Measurements from ENCODE around the gene PRKCZ. TPM values are rescaled to one million over a fixed set of nuclear protein-coding genes. Genes with fewer than 3 reads are reported as not detected.

PRKCZ gene
- total RNA-seq, 1 experiment from 2014 or later: 1.9 TPM

DNA sequence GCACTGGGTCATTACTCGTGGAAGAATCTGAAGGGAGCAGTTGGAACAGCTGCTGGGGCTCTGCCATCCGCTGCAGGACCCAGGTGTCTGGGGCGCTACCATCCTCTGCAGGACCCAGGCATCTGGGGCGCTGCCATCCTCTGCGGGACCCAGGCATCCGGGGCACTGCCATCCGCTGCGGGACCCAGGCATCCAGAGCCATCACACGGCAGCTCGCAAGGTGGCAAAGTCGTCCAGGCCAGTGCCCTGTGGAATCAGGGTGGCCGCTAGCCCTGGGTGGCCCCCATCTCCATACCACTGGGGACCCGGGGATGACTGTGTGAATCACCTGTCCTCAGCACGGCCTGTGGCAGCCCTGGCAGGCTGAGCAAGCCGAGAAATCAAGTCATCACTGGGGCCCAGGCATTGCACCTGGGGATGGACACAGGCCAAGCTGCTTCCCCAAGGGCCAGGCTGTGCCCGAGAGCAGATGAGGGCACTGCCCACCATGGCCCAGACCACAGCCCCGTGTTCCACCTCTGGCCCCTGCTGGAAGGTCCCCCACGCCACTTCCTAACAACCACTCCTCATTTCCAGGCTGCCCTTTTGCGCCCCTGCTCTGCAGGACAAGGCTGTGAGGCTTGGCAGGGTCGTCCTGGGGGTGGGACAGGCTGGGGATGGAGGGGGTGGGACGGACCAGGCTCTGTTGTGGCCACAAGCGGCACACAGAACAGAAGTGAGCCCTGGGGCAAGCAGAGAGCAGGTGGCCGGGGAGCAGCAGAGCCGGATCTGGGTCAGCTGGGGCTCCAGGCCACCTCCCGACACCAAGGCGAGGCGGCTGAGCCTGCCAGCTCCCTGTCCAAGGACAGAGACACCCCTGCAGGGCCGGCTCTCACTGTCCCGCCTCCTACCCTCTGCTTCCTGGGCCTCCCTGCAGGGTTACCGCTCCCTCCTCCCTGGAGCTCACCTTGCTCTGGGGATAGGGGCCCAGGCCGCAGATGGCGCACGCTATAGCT lies 18.4 kb upstream of the PRKCZ start:
- DNase-seq (ENCODE audit: low spot score): no peak
- H3K27ac ChIP-seq (ENCODE audit: low read depth, low read length, poor library complexity, severe bottlenecking): no peak overlapping the region
- TF ChIP-seq, protein P1, sequence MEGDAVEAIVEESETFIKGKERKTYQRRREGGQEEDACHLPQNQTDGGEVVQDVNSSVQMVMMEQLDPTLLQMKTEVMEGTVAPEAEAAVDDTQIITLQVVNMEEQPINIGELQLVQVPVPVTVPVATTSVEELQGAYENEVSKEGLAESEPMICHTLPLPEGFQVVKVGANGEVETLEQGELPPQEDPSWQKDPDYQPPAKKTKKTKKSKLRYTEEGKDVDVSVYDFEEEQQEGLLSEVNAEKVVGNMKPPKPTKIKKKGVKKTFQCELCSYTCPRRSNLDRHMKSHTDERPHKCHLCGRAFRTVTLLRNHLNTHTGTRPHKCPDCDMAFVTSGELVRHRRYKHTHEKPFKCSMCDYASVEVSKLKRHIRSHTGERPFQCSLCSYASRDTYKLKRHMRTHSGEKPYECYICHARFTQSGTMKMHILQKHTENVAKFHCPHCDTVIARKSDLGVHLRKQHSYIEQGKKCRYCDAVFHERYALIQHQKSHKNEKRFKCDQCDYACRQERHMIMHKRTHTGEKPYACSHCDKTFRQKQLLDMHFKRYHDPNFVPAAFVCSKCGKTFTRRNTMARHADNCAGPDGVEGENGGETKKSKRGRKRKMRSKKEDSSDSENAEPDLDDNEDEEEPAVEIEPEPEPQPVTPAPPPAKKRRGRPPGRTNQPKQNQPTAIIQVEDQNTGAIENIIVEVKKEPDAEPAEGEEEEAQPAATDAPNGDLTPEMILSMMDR (conservative IDR thresholded peaks at IDR 0.05; ENCODE audit: low read depth, low read length): no peak
- no peak for TF ChIP-seq EZH2 (IDR thresholded peaks at IDR 0.05; ENCODE audit: borderline replicate concordance, low read depth, low read length, poor library complexity, severe bottlenecking)
- H3K36me3 ChIP-seq (ENCODE audit: insufficient read depth, low read length, poor library complexity, severe bottlenecking): no peaks in the 10 kb centered on the region
- H3K27me3 ChIP-seq (replicated peaks; ENCODE audit: insufficient read depth, low read depth, low read length, poor library complexity): no peaks in the 10 kb centered on the region
- no peak overlapping the region for H3K4me3 ChIP-seq (ENCODE audit: low read depth, low read length, poor library complexity, severe bottlenecking)
- no TSS peak for BruUV-seq (replicated peaks)
- H3K4me1 ChIP-seq (ENCODE audit: insufficient read depth, low read length, poor library complexity, severe bottlenecking): no peaks in the 10 kb centered on the region
- intact Hi-C loops (cut with micrococcal nuclease; ENCODE audit: unreplicated experiment): no loop called here
- ChIA-PET POLR2A (ENCODE audit: low non-redundant PET) (no interaction called here), CTCF (no interaction called here)
- H3K9me3 ChIP-seq (ENCODE audit: low read depth, low read length, poor library complexity, severe bottlenecking): no peaks in the 10 kb centered on the region

DNA sequence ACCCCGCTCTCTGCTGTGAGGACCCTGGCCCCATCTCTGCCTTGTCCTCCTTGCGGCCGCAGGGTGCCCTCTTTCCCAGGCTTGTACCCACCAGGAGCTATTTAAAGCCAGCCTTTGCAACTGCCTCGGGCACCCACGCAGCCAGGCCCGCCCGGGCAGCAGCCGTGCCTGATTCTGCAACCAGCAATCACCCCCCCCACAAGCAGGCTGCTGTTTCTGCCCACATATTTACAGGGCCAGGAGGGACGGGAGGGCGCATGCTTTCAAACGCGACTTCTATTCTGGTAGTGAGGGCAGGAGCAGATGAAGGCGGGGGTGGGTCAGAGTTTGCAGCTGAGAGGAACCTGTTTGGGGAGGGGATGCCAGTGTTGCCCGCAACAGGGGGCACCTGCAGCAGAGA lies 17.5 kb upstream of the PRKCZ start:
- Histone ChIP-seq H3K4me3 (ENCODE audit: low read depth, low read length, poor library complexity, severe bottlenecking) (no peak overlapping the region), H3K4me1 (ENCODE audit: insufficient read depth, low read length, poor library complexity, severe bottlenecking) (no peaks in the 10 kb centered on the region), H3K36me3 (ENCODE audit: insufficient read depth, low read length, poor library complexity, severe bottlenecking) (no peaks in the 10 kb centered on the region), H3K27me3 (replicated peaks; ENCODE audit: insufficient read depth, low read depth, low read length, poor library complexity) (no peaks in the 10 kb centered on the region), H3K9me3 (ENCODE audit: low read depth, low read length, poor library complexity, severe bottlenecking) (no peaks in the 10 kb centered on the region), H3K27ac (ENCODE audit: low read depth, low read length, poor library complexity, severe bottlenecking) (no peak overlapping the region)
- CTCF ChIA-PET: no interaction called here
- POLR2A ChIA-PET (ENCODE audit: low non-redundant PET): no interaction called here
- no peak for DNase-seq (ENCODE audit: low spot score)
- TF ChIP-seq, protein P1 (conservative IDR thresholded peaks at IDR 0.05; ENCODE audit: low read depth, low read length): no peak
- no peak for TF ChIP-seq EZH2 (IDR thresholded peaks at IDR 0.05; ENCODE audit: borderline replicate concordance, low read depth, low read length, poor library complexity, severe bottlenecking)
- intact Hi-C loops (cut with micrococcal nuclease; ENCODE audit: unreplicated experiment): no loop called here
- no TSS peak for BruUV-seq (replicated peaks)

DNA sequence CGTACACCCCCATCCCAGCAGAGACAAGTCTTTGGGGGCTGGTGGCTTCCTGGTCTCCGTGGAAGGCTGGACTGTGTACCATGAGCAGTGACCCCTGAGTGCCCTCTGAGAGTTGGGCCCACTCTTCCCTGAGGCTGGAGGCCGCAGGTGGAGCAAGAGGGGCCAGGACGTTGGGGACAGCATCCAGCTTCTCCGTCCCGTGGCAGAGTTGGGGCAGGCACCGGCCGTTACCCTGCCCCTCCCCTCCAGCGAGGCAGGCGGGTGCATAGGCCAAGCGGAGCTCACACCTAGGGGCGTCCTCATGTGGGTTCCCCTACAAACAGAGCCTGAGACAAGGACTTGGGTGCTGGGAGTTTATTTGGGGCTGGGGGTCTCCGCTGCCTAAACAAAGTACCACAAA lies 17.0 kb upstream of the PRKCZ start:
- Histone ChIP-seq H3K9me3 (ENCODE audit: low read depth, low read length, poor library complexity, severe bottlenecking) (no peaks in the 10 kb centered on the region), H3K27ac (ENCODE audit: low read depth, low read length, poor library complexity, severe bottlenecking) (no peak overlapping the region), H3K36me3 (ENCODE audit: insufficient read depth, low read length, poor library complexity, severe bottlenecking) (no peaks in the 10 kb centered on the region), H3K27me3 (replicated peaks; ENCODE audit: insufficient read depth, low read depth, low read length, poor library complexity) (no peaks in the 10 kb centered on the region), H3K4me1 (ENCODE audit: insufficient read depth, low read length, poor library complexity, severe bottlenecking) (no peaks in the 10 kb centered on the region), H3K4me3 (ENCODE audit: low read depth, low read length, poor library complexity, severe bottlenecking) (no peak overlapping the region)
- ChIA-PET POLR2A (ENCODE audit: low non-redundant PET) (no interaction called here), CTCF (no interaction called here)
- TF ChIP-seq, protein P1 (conservative IDR thresholded peaks at IDR 0.05; ENCODE audit: low read depth, low read length): no peak
- TF ChIP-seq EZH2 (IDR thresholded peaks at IDR 0.05; ENCODE audit: borderline replicate concordance, low read depth, low read length, poor library complexity, severe bottlenecking): no peak
- no peak for DNase-seq (ENCODE audit: low spot score)
- intact Hi-C loops (cut with micrococcal nuclease; ENCODE audit: unreplicated experiment): no loop called here
- BruUV-seq (replicated peaks): no TSS peak
